ENCODE measurements around the gene EML6. TPM values are rescaled to one million over a fixed set of nuclear protein-coding genes. Genes with fewer than 3 reads are reported as not detected.

The EML6 gene
- polyA plus RNA-seq, 2 donors, result 0.88 to 1.3 TPM

DNA sequence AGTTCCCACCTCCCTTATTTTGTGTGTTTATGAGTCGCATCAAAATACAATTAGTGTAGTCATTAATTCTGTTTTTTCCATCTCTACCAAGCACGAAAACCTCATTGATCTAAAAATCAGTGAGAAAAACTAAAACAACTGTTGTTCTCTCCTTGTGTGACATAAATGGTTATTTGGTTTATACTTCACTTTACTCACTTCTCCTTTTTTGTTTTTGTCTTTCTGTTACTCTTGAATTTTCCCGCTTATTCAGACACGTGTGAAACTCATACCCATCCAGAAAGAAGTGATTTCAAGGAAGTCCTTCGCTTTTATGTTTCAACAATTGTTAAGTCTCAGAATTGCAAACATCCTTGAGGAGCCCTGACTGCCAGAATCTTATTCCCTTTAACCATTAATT lies 121.6 kb downstream of the EML6 start:
- H3K4me3 ChIP-seq (ENCODE audit: low read depth in 1 of 2, low read length in 2 of 2), result no peak overlapping the region
- WGBS, 2 donors, result 75 to 89% methylated on average over 5 of the region's 5 CpGs
- H3K9me3 ChIP-seq (ENCODE audit: control insufficient read depth in 2 of 2, insufficient read depth in 1 of 2, low read depth in 1 of 2, low read length in 1 of 2), result no peaks in the 10 kb centered on the region
- no peak overlapping the region for H3K27ac ChIP-seq (ENCODE audit: low read depth in 2 of 2, low read length in 1 of 2)
- H3K27me3 ChIP-seq (ENCODE audit: control insufficient read depth in 1 of 2, insufficient read depth in 2 of 2, low read length in 2 of 2), result no peaks in the 10 kb centered on the region
- no peaks in the 10 kb centered on the region for H3K36me3 ChIP-seq (ENCODE audit: control insufficient read depth in 2 of 2, insufficient read depth in 2 of 2, low read length in 1 of 2)
- H3K4me1 ChIP-seq (ENCODE audit: control insufficient read depth in 2 of 2, insufficient read depth in 2 of 2, low read length in 1 of 2), result no peaks in the 10 kb centered on the region

- Histone ChIP-seq H3K36me3 (ENCODE audit: control insufficient read depth in 2 of 2, insufficient read depth in 2 of 2, low read length in 1 of 2) (no peaks in the 10 kb centered on the region), H3K9me3 (ENCODE audit: control insufficient read depth in 2 of 2, insufficient read depth in 1 of 2, low read depth in 1 of 2, low read length in 1 of 2) (no peaks in the 10 kb centered on the region), H3K4me1 (ENCODE audit: control insufficient read depth in 2 of 2, insufficient read depth in 2 of 2, low read length in 1 of 2) (no peaks in the 10 kb centered on the region), H3K27ac (ENCODE audit: low read depth in 2 of 2, low read length in 1 of 2) (no peak overlapping the region), H3K4me3 (ENCODE audit: low read depth in 1 of 2, low read length in 2 of 2) (no peak overlapping the region), H3K27me3 (ENCODE audit: control insufficient read depth in 1 of 2, insufficient read depth in 2 of 2, low read length in 2 of 2) (no peaks in the 10 kb centered on the region)
- WGBS, 2 donors, result 58 to 61% methylated on average over 2 of the region's 2 CpGs
Observed at GRCh38 chr2:54845514-54845913, 122.1 kb downstream of the EML6 start.

DNA sequence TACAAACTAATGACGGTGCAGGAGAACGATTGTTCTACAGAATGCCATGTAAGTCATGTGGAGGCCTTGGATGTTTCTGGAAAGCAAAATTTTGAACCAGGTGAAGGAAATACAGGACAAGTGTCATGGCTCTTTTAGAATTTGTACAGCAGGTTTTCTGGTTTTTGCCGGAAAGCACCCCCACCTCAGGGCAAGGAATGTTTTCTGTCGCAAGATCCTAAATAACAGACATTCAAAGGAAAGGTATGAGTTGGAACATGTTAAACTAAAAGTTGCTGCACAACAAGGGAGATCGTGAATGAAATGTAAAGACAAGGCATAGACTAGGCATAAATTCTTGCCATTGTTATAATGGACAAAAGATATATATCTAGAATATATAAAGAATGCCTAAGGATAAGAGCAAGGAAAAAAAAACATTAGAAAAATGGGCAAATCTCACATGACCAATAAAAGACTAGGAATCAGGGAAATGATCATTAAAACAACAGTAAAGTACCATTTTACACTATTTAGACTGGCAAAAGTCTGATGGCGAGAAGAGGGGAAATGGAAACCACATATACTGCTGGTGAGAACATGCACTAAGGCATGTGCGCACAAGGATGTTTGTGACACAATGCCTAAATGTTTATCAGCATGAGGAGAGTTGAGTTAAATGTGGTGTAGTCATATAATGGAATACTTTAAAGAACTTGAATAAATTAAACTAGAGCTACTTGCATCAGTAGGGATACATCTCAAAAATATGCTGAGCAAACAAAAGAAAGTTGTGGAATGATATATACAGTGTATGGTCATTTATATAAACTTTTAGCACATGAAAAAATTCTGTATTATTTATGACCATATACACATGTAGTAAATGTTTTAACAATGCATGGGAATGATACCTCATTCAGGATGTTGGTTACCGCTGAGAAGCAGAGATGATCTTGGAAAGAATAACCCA lies 127.0 kb downstream of the EML6 start:
- no peak overlapping the region for H3K27ac ChIP-seq (ENCODE audit: low read depth in 2 of 2, low read length in 1 of 2)
- H3K27me3 ChIP-seq (ENCODE audit: control insufficient read depth in 1 of 2, insufficient read depth in 2 of 2, low read length in 2 of 2), result no peaks in the 10 kb centered on the region
- H3K4me1 ChIP-seq (ENCODE audit: control insufficient read depth in 2 of 2, insufficient read depth in 2 of 2, low read length in 1 of 2), result no peaks in the 10 kb centered on the region
- no peaks in the 10 kb centered on the region for H3K36me3 ChIP-seq (ENCODE audit: control insufficient read depth in 2 of 2, insufficient read depth in 2 of 2, low read length in 1 of 2)
- H3K4me3 ChIP-seq (ENCODE audit: low read depth in 1 of 2, low read length in 2 of 2), result no peak overlapping the region
- H3K9me3 ChIP-seq (ENCODE audit: control insufficient read depth in 2 of 2, insufficient read depth in 1 of 2, low read depth in 1 of 2, low read length in 1 of 2), result no peaks in the 10 kb centered on the region
- WGBS, 2 donors, result 82% methylated on average over 8 of the region's 8 CpGs

DNA sequence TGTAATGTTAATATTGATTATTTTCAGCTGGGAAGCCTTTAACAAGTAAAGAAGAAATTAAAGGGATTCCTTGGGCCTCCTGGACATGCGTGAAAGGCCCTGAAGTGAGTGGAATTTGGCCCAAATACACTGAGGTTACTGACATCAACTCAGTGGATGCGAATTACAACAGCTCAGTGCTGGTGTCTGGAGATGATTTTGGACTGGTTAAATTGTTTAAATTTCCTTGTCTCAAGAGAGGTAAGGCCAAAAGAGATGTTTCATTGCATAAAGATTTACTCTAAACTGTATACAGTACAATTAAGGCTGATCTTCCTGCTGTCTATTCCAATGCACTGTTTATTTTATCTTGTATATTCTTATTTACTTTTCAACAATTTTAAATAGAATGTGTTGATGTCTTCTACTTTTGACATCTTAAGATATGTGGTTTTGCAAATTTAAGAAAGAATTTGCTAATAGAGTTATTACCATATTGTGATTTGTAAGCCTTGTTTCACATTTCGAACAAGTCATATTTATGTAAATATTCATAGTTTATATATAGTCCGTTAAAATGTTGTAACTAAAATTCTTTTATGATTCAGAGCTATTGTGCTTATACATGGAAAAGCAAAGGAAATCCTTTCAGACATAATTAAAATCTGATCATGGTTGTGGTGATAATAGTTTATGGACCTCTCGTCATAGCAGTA lies 130.3 kb downstream of the EML6 start:
- WGBS, 2 donors, result 86 to 87% methylated on average over 5 of the region's 5 CpGs
- Histone ChIP-seq H3K27me3 (ENCODE audit: control insufficient read depth in 1 of 2, insufficient read depth in 2 of 2, low read length in 2 of 2) (no peaks in the 10 kb centered on the region), H3K27ac (ENCODE audit: low read depth in 2 of 2, low read length in 1 of 2) (no peak overlapping the region)

DNA sequence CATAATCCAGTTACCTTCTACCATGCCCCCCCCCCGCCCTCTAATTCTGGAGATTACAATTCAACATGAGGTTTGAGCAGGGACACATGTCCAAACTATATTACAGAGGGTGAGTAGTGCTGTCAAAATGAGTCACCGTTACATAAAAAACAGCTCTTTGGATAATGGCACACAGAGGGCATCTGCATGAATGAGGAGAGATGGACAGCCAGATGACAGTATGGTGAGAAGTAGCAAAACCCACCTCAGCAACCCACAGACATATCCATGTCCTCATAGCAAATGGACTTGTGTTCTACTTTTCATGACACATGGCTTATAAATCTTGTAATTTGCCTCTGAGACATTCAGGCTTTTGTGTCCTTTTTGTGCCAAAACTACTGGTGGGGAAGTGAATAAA lies 132.0 kb downstream of the EML6 start:
- no peaks in the 10 kb centered on the region for H3K9me3 ChIP-seq (ENCODE audit: control insufficient read depth in 2 of 2, insufficient read depth in 1 of 2, low read depth in 1 of 2, low read length in 1 of 2)
- no peak overlapping the region for H3K4me3 ChIP-seq (ENCODE audit: low read depth in 1 of 2, low read length in 2 of 2)
- no peaks in the 10 kb centered on the region for H3K36me3 ChIP-seq (ENCODE audit: control insufficient read depth in 2 of 2, insufficient read depth in 2 of 2, low read length in 1 of 2)
- H3K27ac ChIP-seq (ENCODE audit: low read depth in 2 of 2, low read length in 1 of 2), result no peak overlapping the region
- H3K27me3 ChIP-seq (ENCODE audit: control insufficient read depth in 1 of 2, insufficient read depth in 2 of 2, low read length in 2 of 2), result no peaks in the 10 kb centered on the region
- 89 to 95% methylated on average over 2 of the region's 2 CpGs for WGBS, 2 donors
- H3K4me1 ChIP-seq (ENCODE audit: control insufficient read depth in 2 of 2, insufficient read depth in 2 of 2, low read length in 1 of 2), result no peaks in the 10 kb centered on the region

More for the DNA sequence above, 130.3 kb downstream of the EML6 start:
- no peak overlapping the region for H3K4me3 ChIP-seq (ENCODE audit: low read depth in 1 of 2, low read length in 2 of 2)
- H3K9me3 ChIP-seq (ENCODE audit: control insufficient read depth in 2 of 2, insufficient read depth in 1 of 2, low read depth in 1 of 2, low read length in 1 of 2), result no peaks in the 10 kb centered on the region
- no peaks in the 10 kb centered on the region for H3K36me3 ChIP-seq (ENCODE audit: control insufficient read depth in 2 of 2, insufficient read depth in 2 of 2, low read length in 1 of 2)
- H3K4me1 ChIP-seq (ENCODE audit: control insufficient read depth in 2 of 2, insufficient read depth in 2 of 2, low read length in 1 of 2), result no peaks in the 10 kb centered on the region

DNA sequence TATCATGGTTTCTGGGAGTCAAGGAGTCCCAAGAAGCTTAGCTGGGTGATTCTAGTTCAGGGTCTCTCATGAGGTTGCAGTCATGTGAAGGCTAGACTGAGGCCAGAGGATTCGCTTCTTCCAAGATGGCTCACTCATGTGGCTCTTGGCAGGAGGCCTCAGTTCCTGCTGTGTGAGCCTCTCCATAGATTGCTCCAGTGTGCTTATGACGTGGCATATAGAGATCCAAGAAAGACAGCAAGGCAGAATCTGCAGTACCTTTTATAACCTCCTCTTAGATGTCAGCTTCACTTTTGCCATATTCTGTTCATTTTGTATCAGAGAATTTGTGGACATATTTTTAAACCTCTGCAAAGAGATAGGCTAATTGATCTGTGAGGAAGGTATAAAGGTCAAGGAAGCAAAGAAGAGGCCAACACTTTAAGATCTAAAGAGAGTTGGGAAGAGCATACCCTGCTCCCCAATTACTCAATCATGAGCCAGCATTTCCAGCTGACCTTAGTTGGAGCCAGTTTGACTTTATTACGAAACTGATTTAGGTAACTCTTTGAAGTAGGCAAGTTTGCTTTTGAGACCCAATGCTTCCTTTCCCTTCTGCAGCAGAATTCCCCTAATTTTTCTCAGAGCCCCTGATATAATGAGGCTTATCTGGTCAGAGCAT lies 134.7 kb downstream of the EML6 start:
- Histone ChIP-seq H3K4me1 (ENCODE audit: control insufficient read depth in 2 of 2, insufficient read depth in 2 of 2, low read length in 1 of 2) (no peaks in the 10 kb centered on the region), H3K36me3 (ENCODE audit: control insufficient read depth in 2 of 2, insufficient read depth in 2 of 2, low read length in 1 of 2) (no peaks in the 10 kb centered on the region), H3K27ac (ENCODE audit: low read depth in 2 of 2, low read length in 1 of 2) (no peak overlapping the region), H3K9me3 (ENCODE audit: control insufficient read depth in 2 of 2, insufficient read depth in 1 of 2, low read depth in 1 of 2, low read length in 1 of 2) (no peaks in the 10 kb centered on the region), H3K4me3 (ENCODE audit: low read depth in 1 of 2, low read length in 2 of 2) (no peak overlapping the region), H3K27me3 (ENCODE audit: control insufficient read depth in 1 of 2, insufficient read depth in 2 of 2, low read length in 2 of 2) (no peaks in the 10 kb centered on the region)
- 71 to 82% methylated on average over 3 of the region's 3 CpGs for WGBS, 2 donors

- H3K4me1 ChIP-seq (ENCODE audit: control insufficient read depth in 2 of 2, insufficient read depth in 2 of 2, low read length in 1 of 2), result no peaks in the 10 kb centered on the region
- no peak overlapping the region for H3K27ac ChIP-seq (ENCODE audit: low read depth in 2 of 2, low read length in 1 of 2)
- no peaks in the 10 kb centered on the region for H3K9me3 ChIP-seq (ENCODE audit: control insufficient read depth in 2 of 2, insufficient read depth in 1 of 2, low read depth in 1 of 2, low read length in 1 of 2)
- H3K4me3 ChIP-seq (ENCODE audit: low read depth in 1 of 2, low read length in 2 of 2), result no peak overlapping the region
- H3K27me3 ChIP-seq (ENCODE audit: control insufficient read depth in 1 of 2, insufficient read depth in 2 of 2, low read length in 2 of 2), result no peaks in the 10 kb centered on the region
- H3K36me3 ChIP-seq (ENCODE audit: control insufficient read depth in 2 of 2, insufficient read depth in 2 of 2, low read length in 1 of 2), result no peaks in the 10 kb centered on the region
- 68 to 80% methylated on average over 3 of the region's 3 CpGs for WGBS, 2 donors
Observed at GRCh38 chr2:54859416-54859815, 136.0 kb downstream of the EML6 start.

DNA sequence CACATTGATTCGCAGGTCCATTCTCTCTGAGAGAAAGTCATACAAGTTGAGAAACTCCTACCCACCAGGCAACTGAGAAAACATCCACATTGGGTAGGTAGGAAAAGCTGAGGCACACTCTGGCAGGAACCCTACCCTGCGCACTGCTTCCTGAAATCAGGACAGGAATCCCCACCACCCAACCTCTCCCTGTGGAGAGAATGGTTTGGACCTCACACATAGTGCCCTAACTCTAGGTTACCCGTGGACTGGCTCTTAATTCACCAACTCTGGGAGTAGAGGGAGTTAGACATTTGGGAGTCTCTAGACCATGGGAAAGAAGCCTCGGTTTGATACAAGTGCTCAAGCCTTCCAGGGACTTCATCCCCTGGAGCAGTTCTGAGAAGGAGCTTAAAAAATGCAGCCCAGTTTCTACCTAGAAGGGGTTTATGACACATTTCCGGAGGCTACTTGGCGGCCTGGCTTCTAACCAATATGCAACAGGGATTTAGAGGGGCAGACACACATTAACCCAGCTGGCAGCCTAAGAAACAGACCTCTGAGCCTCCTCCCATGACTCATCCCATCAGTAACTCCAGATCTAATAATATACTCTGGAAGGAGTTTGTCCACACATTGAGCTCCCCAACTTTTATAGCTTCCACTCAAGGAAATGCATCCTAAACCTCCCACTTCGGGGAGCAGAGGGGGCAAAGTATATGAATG lies 136.7 kb downstream of the EML6 start:
- Histone ChIP-seq H3K4me1 (ENCODE audit: control insufficient read depth in 2 of 2, insufficient read depth in 2 of 2, low read length in 1 of 2) (no peaks in the 10 kb centered on the region), H3K9me3 (ENCODE audit: control insufficient read depth in 2 of 2, insufficient read depth in 1 of 2, low read depth in 1 of 2, low read length in 1 of 2) (no peaks in the 10 kb centered on the region), H3K27me3 (ENCODE audit: control insufficient read depth in 1 of 2, insufficient read depth in 2 of 2, low read length in 2 of 2) (no peaks in the 10 kb centered on the region), H3K4me3 (ENCODE audit: low read depth in 1 of 2, low read length in 2 of 2) (no peak overlapping the region), H3K36me3 (ENCODE audit: control insufficient read depth in 2 of 2, insufficient read depth in 2 of 2, low read length in 1 of 2) (no peaks in the 10 kb centered on the region), H3K27ac (ENCODE audit: low read depth in 2 of 2, low read length in 1 of 2) (no peak overlapping the region)
- 81 to 84% methylated on average over 7 of the region's 7 CpGs for WGBS, 2 donors

DNA sequence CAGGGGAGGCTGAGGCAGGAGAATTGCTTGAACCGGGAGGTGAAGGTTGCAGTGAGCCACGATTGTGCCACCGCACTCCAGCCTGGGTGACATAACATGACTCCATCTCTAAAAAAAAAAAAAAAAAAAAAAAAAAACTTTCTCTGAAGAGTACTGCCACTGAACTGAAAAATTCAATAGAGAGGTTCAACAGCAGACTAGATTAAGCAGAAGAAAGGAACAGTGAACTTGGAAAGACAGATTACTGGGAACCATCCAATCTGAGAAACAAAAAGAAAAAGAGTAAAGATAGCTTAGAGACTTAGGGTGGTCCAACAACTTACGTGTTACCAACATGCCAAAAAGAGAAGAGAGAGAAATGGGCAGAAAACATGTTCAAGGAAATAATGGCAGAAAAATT lies 138.8 kb downstream of the EML6 start:
- Histone ChIP-seq H3K27me3 (ENCODE audit: control insufficient read depth in 1 of 2, insufficient read depth in 2 of 2, low read length in 2 of 2) (no peaks in the 10 kb centered on the region), H3K4me1 (ENCODE audit: control insufficient read depth in 2 of 2, insufficient read depth in 2 of 2, low read length in 1 of 2) (no peaks in the 10 kb centered on the region), H3K27ac (ENCODE audit: low read depth in 2 of 2, low read length in 1 of 2) (no peak overlapping the region), H3K36me3 (ENCODE audit: control insufficient read depth in 2 of 2, insufficient read depth in 2 of 2, low read length in 1 of 2) (no peaks in the 10 kb centered on the region), H3K9me3 (ENCODE audit: control insufficient read depth in 2 of 2, insufficient read depth in 1 of 2, low read depth in 1 of 2, low read length in 1 of 2) (no peaks in the 10 kb centered on the region), H3K4me3 (ENCODE audit: low read depth in 1 of 2, low read length in 2 of 2) (no peak overlapping the region)
- 95 to 97% methylated on average over 4 of the region's 4 CpGs for WGBS, 2 donors

Measured in esophagus (tissue), 2 donors.